Liver (tissue), 3 donors: ENCODE measurements around the gene MFRP.

Experiments
- EGR1 ChIP-seq, 2 donors: IDR thresholded peaks; 2 replicates each; pipeline ENCODE4 v1.6.1; 2016 to 2018; ENCODE audit warnings: antibody characterized with exemption in 2 of 2, low read depth in 2 of 2
- FOXA2 ChIP-seq: IDR thresholded peaks from 2 replicates; pipeline ENCODE4 v1.6.1; 2016; ENCODE audit warnings: antibody characterized with exemption
- SP1 ChIP-seq: IDR thresholded peaks from 2 replicates; pipeline ENCODE4 v1.6.1; 2018; ENCODE audit warnings: antibody characterized with exemption, mild to moderate bottlenecking
- TF ChIP-seq, protein P1 (sequence below): IDR thresholded peaks from 2 replicates; pipeline ENCODE4 v1.6.1; 2016; ENCODE audit warnings: antibody characterized with exemption
- TF ChIP-seq, protein P2 (sequence below): fragments of 150-350 bp; IDR thresholded peaks from 2 replicates; pipeline ENCODE4 v1.5.1; 2017; ENCODE audit warnings: improper control_type of control experiment, low read depth, low read length; ENCODE audit not compliant: missing input control
- TF ChIP-seq, protein P3 (sequence below): IDR thresholded peaks from 2 replicates; pipeline ENCODE4 v1.6.1; 2016; ENCODE audit warnings: antibody characterized with exemption
- donor health status: healthy.
- donor health status: healthy.

DNA sequence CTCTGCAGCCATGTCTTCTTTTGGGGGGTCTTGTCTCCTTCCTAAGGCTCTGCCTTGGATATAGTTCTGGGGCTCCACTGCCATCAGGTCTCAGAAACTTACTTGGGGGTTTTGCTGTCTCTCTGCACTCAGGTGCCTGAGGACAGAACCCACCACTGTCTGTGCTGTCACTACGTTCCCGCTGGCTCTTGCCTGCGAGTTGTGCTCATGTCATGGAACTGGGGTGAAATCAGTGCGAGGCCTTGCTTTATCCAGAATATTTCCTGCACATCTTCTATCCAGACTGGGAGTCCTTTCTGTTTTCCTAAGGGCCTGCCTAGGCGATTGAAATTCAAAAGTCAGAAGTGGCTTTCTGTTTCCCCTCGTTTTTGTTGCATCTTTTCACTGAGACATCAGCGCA, 41.6 kb upstream of the MFRP start:
- TF ChIP-seq, protein P1, sequence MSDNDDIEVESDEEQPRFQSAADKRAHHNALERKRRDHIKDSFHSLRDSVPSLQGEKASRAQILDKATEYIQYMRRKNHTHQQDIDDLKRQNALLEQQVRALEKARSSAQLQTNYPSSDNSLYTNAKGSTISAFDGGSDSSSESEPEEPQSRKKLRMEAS, result no peak
- TF ChIP-seq, protein P2, sequence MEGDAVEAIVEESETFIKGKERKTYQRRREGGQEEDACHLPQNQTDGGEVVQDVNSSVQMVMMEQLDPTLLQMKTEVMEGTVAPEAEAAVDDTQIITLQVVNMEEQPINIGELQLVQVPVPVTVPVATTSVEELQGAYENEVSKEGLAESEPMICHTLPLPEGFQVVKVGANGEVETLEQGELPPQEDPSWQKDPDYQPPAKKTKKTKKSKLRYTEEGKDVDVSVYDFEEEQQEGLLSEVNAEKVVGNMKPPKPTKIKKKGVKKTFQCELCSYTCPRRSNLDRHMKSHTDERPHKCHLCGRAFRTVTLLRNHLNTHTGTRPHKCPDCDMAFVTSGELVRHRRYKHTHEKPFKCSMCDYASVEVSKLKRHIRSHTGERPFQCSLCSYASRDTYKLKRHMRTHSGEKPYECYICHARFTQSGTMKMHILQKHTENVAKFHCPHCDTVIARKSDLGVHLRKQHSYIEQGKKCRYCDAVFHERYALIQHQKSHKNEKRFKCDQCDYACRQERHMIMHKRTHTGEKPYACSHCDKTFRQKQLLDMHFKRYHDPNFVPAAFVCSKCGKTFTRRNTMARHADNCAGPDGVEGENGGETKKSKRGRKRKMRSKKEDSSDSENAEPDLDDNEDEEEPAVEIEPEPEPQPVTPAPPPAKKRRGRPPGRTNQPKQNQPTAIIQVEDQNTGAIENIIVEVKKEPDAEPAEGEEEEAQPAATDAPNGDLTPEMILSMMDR, result no peak
- no peak for TF ChIP-seq FOXA2
- TF ChIP-seq SP1, result no peak
- no peak for TF ChIP-seq EGR1 (IDR thresholded peaks at IDR 0.05; ENCODE audit: low read depth in 2 of 2)
- TF ChIP-seq, protein P3, sequence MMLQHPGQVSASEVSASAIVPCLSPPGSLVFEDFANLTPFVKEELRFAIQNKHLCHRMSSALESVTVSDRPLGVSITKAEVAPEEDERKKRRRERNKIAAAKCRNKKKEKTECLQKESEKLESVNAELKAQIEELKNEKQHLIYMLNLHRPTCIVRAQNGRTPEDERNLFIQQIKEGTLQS, result no peak
